GM12891 (cell line): Measurements from ENCODE around the gene CCL18.

Source experiments
- DNase-seq: peaks from one replicate; pipeline ENCODE4 v3.0.0; 2011; ENCODE audit warnings: low spot score; ENCODE audit not compliant: insufficient read length
- FAIRE-seq: peaks from 2 replicates; lab custom pipeline; 2011; peaks lifted over from hg19 to GRCh38; lab: Jason Lieb, UNC
- PAX5 ChIP-seq: IDR thresholded peaks from 2 replicates; pipeline ENCODE4 v1.6.1; 2011; ENCODE audit warnings: low read length, moderate library complexity, mild to moderate bottlenecking; ENCODE audit not compliant: insufficient read depth, severe bottlenecking
- POLR2A ChIP-seq: IDR thresholded peaks from 2 replicates; pipeline ENCODE4 v1.6.1; 2011; ENCODE audit warnings: low read depth, low read length, control low read depth
- POLR2AphosphoS5 ChIP-seq: IDR thresholded peaks from 2 replicates; pipeline ENCODE4 v1.6.1; 2011; ENCODE audit warnings: low read depth, low read length, control low read depth
- POU2F2 ChIP-seq: IDR thresholded peaks from 2 replicates; pipeline ENCODE4 v1.6.1; 2011; ENCODE audit warnings: low read depth, mild to moderate bottlenecking, control low read depth, low read length, moderate library complexity
- SPI1 ChIP-seq: IDR thresholded peaks from 2 replicates; pipeline ENCODE4 v1.6.1; 2011; ENCODE audit warnings: low read depth, low read length, control low read depth
- TAF1 ChIP-seq: IDR thresholded peaks from 2 replicates; pipeline ENCODE4 v1.6.1; 2011; ENCODE audit warnings: low read depth, low read length, control low read depth

Gene CCL18

GRCh38 chr17:36036235-36036634 is 27.8 kb upstream of the CCL18 start:
- no peak for DNase-seq
- TF ChIP-seq POLR2A: no peak
- TF ChIP-seq SPI1: peak; percentile 61
- no peak for FAIRE-seq

- no peak for TF ChIP-seq POLR2A
- TF ChIP-seq PAX5: no peak
- no peak for TF ChIP-seq POLR2AphosphoS5
- no peak for TF ChIP-seq TAF1
- no peak for TF ChIP-seq SPI1
- TF ChIP-seq POU2F2: no peak
- FAIRE-seq (no peak), DNase-seq (no peak)
These were observed 16.0 kb upstream of the CCL18 start for GRCh38 chr17:36048066-36048465.

DNA sequence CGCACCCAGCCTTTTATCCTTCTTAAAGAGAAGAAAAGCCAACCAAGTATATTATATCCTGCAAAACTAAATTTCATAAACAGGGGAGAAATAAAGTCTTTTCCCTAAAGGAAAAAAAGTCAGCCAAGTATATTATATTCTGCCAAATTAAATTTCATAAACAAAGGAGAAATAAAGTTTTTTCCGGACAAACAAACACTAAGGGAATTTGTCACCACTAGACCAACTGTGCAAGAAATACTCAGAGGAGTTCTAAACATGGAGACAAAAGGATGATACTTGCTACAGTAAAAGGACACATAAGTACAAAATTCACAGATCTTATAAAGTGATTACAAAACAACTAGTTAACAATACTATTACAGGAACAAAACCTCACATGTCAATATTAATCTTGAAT is 14.4 kb upstream of the CCL18 start:
- no peak for DNase-seq
- TF ChIP-seq POLR2A (no peak), POLR2AphosphoS5 (no peak), TAF1 (no peak), SPI1 (no peak), PAX5 (no peak), POU2F2 (no peak)
- no peak for FAIRE-seq

DNA sequence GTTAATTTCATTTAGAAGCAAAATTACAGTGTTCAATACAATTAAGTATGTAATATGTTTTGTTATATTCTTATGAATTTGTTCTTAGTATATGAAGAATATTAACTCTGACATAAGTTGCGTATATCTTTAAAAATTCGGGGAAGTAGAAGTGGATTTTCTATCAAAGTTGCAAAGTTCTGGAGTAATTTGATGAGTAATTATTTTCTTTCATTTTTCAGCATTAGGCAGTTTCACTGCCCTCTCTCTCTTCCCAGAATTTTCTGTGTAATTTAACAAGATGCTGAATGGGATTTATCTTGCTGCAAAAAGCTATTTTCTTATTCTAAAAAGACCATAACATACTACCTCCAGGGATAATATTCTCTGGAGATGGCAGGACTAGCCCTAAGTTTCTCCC is 8.9 kb upstream of the CCL18 start:
- DNase-seq: no peak
- no peak for FAIRE-seq
- no peak for TF ChIP-seq POLR2A
- no peak for TF ChIP-seq POU2F2
- no peak for TF ChIP-seq POLR2AphosphoS5
- no peak for TF ChIP-seq SPI1
- no peak for TF ChIP-seq PAX5
- no peak for TF ChIP-seq TAF1

DNA sequence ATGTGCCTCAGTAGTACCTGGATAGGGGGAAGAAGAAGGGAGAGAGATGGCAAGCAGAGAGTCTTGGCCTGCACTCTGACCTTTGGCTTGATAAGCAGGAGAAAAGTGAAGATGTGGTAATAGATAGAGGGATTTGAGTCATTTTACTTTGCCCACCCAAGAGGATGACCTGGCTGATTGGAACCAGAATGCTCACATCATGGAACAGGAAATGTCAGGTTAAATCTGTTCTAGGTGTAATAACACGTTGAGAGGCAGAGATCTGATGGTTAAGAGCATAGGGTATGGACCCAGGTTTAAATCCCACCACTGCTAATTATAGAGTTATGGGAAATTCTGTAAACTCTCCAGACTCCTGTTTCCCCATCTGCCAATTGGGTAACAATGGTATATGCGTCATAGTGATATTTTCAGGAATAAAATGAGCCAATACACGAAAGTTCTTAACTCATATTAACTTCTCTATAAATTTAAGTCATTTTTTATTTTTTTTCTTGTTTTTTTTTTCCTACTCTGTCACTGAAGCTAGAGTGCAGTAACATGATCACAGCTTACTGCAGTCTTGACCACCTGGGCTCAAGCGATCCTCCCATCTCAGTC is 8.1 kb upstream of the CCL18 start:
- FAIRE-seq (no peak), DNase-seq (no peak)
- no peak for TF ChIP-seq POLR2A

- DNase-seq (no peak), FAIRE-seq (no peak)
- TF ChIP-seq SPI1 (no peak), POU2F2 (no peak), POLR2A (no peak)
These were observed 6.2 kb upstream of the CCL18 start for GRCh38 chr17:36057911-36058310.

- no peak for FAIRE-seq
- DNase-seq: no peak
- no peak for TF ChIP-seq SPI1
- TF ChIP-seq POU2F2: no peak
- no peak for TF ChIP-seq TAF1
These were observed 4.7 kb upstream of the CCL18 start for GRCh38 chr17:36059406-36059805.

GRCh38 chr17:36060816-36061215 is 3.3 kb upstream of the CCL18 start:
- TF ChIP-seq PAX5 (no peak), SPI1 (no peak), POU2F2 (no peak)
- no peak for FAIRE-seq
- DNase-seq: no peak

GRCh38 chr17:36066365-36066985 is 2.4 kb downstream of the CCL18 start:
- no peak for DNase-seq
- TF ChIP-seq SPI1: no peak
- TF ChIP-seq POU2F2: no peak
- no peak for TF ChIP-seq POLR2A
- TF ChIP-seq TAF1: no peak
- no peak for TF ChIP-seq PAX5
- no peak for TF ChIP-seq POLR2AphosphoS5
- no peak for FAIRE-seq

GRCh38 chr17:36068524-36068923 is 4.5 kb downstream of the CCL18 start:
- TF ChIP-seq SPI1 (no peak), POLR2AphosphoS5 (no peak), POLR2A (no peak), POU2F2 (no peak), PAX5 (no peak), TAF1 (no peak)
- DNase-seq (no peak), FAIRE-seq (no peak)
